SK-N-SH (cell line): ENCODE measurements around the gene OSBP2. TPM values are rescaled to one million over a fixed set of nuclear protein-coding genes. Genes with fewer than 3 reads are reported as not detected.

Experiments used
- CTCF ChIA-PET: fragments of 300-600, 350-600 bp; formaldehyde crosslinking; extraction: SDS; loops from one replicate; lab custom pipeline; 2021; lab: Yijun Ruan, JAX
- POLR2A ChIA-PET: fragments of 350-600 bp; sonication (Branson Sonifier 250); formaldehyde crosslinking; extraction: SDS; loops from one replicate; lab custom pipeline; 2020; ENCODE audit warnings: antibody characterized with exemption, inconsistent platforms; lab: Yijun Ruan, JAX
- DNase-seq: peaks from one replicate; pipeline ENCODE4 v3.0.0; 2012
- H2AFZ ChIP-seq: fragments of 200-600 bp; sonication (generic); 2 replicates; pipeline ENCODE4 v1.8.1; 2016; ENCODE audit warnings: antibody characterized with exemption, mild to moderate bottlenecking, low read depth
- H3F3A ChIP-seq: fragments of 200-600 bp; sonication (generic); replicated peaks from 2 replicates; pipeline ENCODE3; 2016; ENCODE audit warnings: antibody characterized with exemption, mild to moderate bottlenecking; ENCODE audit not compliant: insufficient read depth
- H3K27ac ChIP-seq, 2 experiments: fragments of 200-500 bp in 1 of 2; fragments of 200-600 bp in 1 of 2; sonication (Bioruptor generic) in 1 of 2; sonication (generic), shearing (Covaris generic) in 1 of 2; 2 replicates each; pipeline versions ENCODE4 v1.5.1 to v1.6.1; 2014 to 2016; ENCODE audit warnings: low read depth in 2 of 2, inconsistent platforms in 1 of 2, low read length in 1 of 2, mild to moderate bottlenecking in 1 of 2, mixed read lengths in 1 of 2
- H3K27me3 ChIP-seq: fragments of 200-600 bp; sonication (generic), shearing (Covaris generic); 2 replicates; pipeline ENCODE4 v1.6.1; 2016; ENCODE audit warnings: mixed run types; ENCODE audit not compliant: insufficient read depth
- H3K36me3 ChIP-seq, 2 experiments: fragments of 200-500 bp in 1 of 2; fragments of 200-600 bp in 1 of 2; sonication (Bioruptor generic) in 1 of 2; sonication (generic) in 1 of 2; replicated peaks in 1 of 2; 2 replicates each; pipeline versions ENCODE3 to v1.5.1; 2014 to 2016; ENCODE audit warnings: low read length in 1 of 2, mild to moderate bottlenecking in 1 of 2; ENCODE audit not compliant: insufficient read depth in 2 of 2, control insufficient read depth in 1 of 2
- H3K4me1 ChIP-seq, 2 experiments: fragments of 200-500 bp in 1 of 2; fragments of 200-600 bp in 1 of 2; sonication (Bioruptor generic) in 1 of 2; sonication (generic), shearing (Covaris generic) in 1 of 2; 2 replicates each; pipeline versions ENCODE4 v1.5.1 to v1.6.1; 2014 to 2016; ENCODE audit warnings: low read depth in 1 of 2, low read length in 1 of 2, mixed run types in 1 of 2; ENCODE audit not compliant: insufficient read depth in 2 of 2, control insufficient read depth in 1 of 2
- H3K4me2 ChIP-seq: fragments of 200-600 bp; sonication (generic), shearing (Covaris generic); 2 replicates; pipeline ENCODE4 v1.6.1; 2017; ENCODE audit warnings: mixed run types
- H3K4me3 ChIP-seq, 2 experiments: fragments of 200-500 bp in 1 of 2; fragments of 200-600 bp in 1 of 2; sonication (Bioruptor generic) in 1 of 2; sonication (generic), shearing (Covaris generic) in 1 of 2; 2 replicates each; pipeline versions ENCODE4 v1.5.1 to v1.8.1; 2014 to 2016; ENCODE audit warnings: low read depth in 2 of 2, inconsistent platforms in 1 of 2, low read length in 1 of 2, mild to moderate bottlenecking in 1 of 2, mixed read lengths in 1 of 2, moderate library complexity in 1 of 2
- H3K79me2 ChIP-seq: fragments of 200-600 bp; sonication (generic); 2 replicates; pipeline ENCODE4 v1.8.1; 2017; ENCODE audit warnings: mild to moderate bottlenecking; ENCODE audit not compliant: insufficient read depth
- H3K9ac ChIP-seq: fragments of 200-600 bp; sonication (generic); 2 replicates; pipeline ENCODE4 v1.6.1; 2017; ENCODE audit warnings: mixed run types
- H3K9me2 ChIP-seq: fragments of 200-600 bp; sonication (generic); 2 replicates; pipeline ENCODE4 v1.6.1; 2017; ENCODE audit warnings: mixed run types
- H3K9me3 ChIP-seq: fragments of 200-600 bp; sonication (generic); 2 replicates; pipeline ENCODE4 v1.6.1; 2017; ENCODE audit warnings: mixed run types, mild to moderate bottlenecking, moderate library complexity
- H4K20me1 ChIP-seq: fragments of 200-600 bp; sonication (generic); 2 replicates; pipeline ENCODE4 v1.6.1; 2017; ENCODE audit warnings: mild to moderate bottlenecking, mixed run types; ENCODE audit not compliant: insufficient read depth
- CHD2 ChIP-seq: fragments of 150-350 bp; IDR thresholded peaks from 2 replicates; pipeline ENCODE4 v1.6.1; 2018; ENCODE audit warnings: low read length; ENCODE audit not compliant: partially characterized antibody
- EP300 ChIP-seq, 2 experiments: IDR thresholded peaks; 2 replicates each; pipeline versions ENCODE4 v1.4.0 to v1.6.1; 2012; ENCODE audit warnings: borderline replicate concordance in 1 of 2, low read depth in 1 of 2, low read length in 1 of 2
- EZH2phosphoT487 ChIP-seq: fragments of 200-600 bp; sonication (generic); IDR thresholded peaks from 2 replicates; pipeline ENCODE4 v1.6.1; 2017; ENCODE audit warnings: low read depth, mixed run types, mild to moderate bottlenecking, antibody characterized with exemption, moderate library complexity, borderline replicate concordance
- GATA2 ChIP-seq: sonication (generic); formaldehyde crosslinking; IDR thresholded peaks from 2 replicates; pipeline ENCODE4 v1.5.0; 2020; ENCODE audit warnings: mild to moderate bottlenecking, missing genetic modification reagents
- MEF2A ChIP-seq: IDR thresholded peaks from 2 replicates; pipeline ENCODE4 v1.4.0; 2012; ENCODE audit warnings: low read depth, borderline replicate concordance
- NFIC ChIP-seq: IDR thresholded peaks from 2 replicates; pipeline ENCODE4 v1.4.0; 2012; ENCODE audit warnings: borderline replicate concordance
- POLR2AphosphoS5 ChIP-seq: IDR thresholded peaks from 2 replicates; pipeline ENCODE4 v1.6.1; 2012; ENCODE audit warnings: low read depth, low read length
- RAD21 ChIP-seq: IDR thresholded peaks from 2 replicates; pipeline ENCODE4 v1.6.1; 2012; ENCODE audit warnings: mild to moderate bottlenecking, low read length
- RFX5 ChIP-seq: IDR thresholded peaks from 2 replicates; pipeline ENCODE4 v1.6.1; 2012; ENCODE audit warnings: mild to moderate bottlenecking, improper control_type of control experiment, low read length
- RXRA ChIP-seq: IDR thresholded peaks from 2 replicates; pipeline ENCODE4 v1.4.0; 2012; ENCODE audit warnings: low read depth, mild to moderate bottlenecking, borderline replicate concordance
- SIN3A ChIP-seq: IDR thresholded peaks from 2 replicates; pipeline ENCODE4 v1.6.1; 2012; ENCODE audit warnings: low read depth, mild to moderate bottlenecking, low read length, moderate library complexity, borderline replicate concordance
- TEAD4 ChIP-seq: IDR thresholded peaks from 2 replicates; pipeline ENCODE4 v1.4.0; 2012; ENCODE audit warnings: mild to moderate bottlenecking, borderline replicate concordance; ENCODE audit not compliant: insufficient read depth
- YY1 ChIP-seq: IDR thresholded peaks from 2 replicates; pipeline ENCODE4 v1.4.0; 2012; ENCODE audit warnings: low read depth, mild to moderate bottlenecking
- WGBS: methylation state at CpG from one replicate; pipeline ENCODE4 v1.1.6; 2017; ENCODE audit warnings: low lambda C conversion rate; 5-methylcytosine and 5-hydroxymethylcytosine counted together
- polyA plus RNA-seq, 3 experiments: library from polyadenylated mRNA; depleted of rRNA; stranded (reverse); fragments of >200 nt; gene quantifications; 2 replicates each; pipeline ENCODE4 v1.2.3, GENCODE V29; 2012
- TF ChIP-seq, protein P1 (sequence below): IDR thresholded peaks from 2 replicates; pipeline ENCODE4 v1.4.0; 2012; ENCODE audit warnings: low read depth
- TF ChIP-seq, protein P2 (sequence below): IDR thresholded peaks from 2 replicates; pipeline ENCODE4; 2012
- TF ChIP-seq, protein P3 (sequence below): IDR thresholded peaks from 2 replicates; pipeline ENCODE4 v1.4.0; 2012; ENCODE audit warnings: low read depth, borderline replicate concordance

Gene OSBP2
- polyA plus RNA-seq, 1 of the 3 experiments (the other 2 are of a cell fraction), result 3.1 TPM

DNA sequence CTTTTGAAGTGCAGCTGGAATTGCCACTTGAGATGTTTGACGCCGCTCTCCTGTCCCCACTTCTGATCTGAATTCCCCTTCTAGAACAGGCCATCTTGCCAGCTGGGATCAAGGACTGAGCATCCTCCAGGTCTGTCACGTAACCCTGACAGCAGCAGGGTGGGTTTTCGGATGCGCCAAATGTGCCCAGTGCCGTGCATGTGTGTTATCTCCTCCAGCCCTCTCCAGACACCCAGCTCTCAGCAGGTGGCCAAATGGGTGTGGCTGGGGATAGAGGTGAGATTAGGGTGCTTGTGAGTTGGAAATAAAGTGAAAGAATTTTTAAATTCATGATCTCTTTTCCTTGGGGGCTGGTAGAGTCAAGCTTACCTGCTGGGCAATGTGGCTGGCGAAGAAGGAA lies 3.3 kb downstream of the OSBP2 start:
- TF ChIP-seq RAD21 (no peak), NFIC (no peak), YY1 (no peak), TEAD4 (no peak), EP300 (IDR thresholded peaks at IDR 0.05; ENCODE audit: borderline replicate concordance in 1 of 2, low read depth in 1 of 2, low read length in 1 of 2) (no peak), CHD2 (no peak), RXRA (no peak), POLR2AphosphoS5 (no peak), SIN3A (no peak), MEF2A (no peak), GATA2 (no peak), EZH2phosphoT487 (no peak), RFX5 (no peak)
- TF ChIP-seq, protein P1, sequence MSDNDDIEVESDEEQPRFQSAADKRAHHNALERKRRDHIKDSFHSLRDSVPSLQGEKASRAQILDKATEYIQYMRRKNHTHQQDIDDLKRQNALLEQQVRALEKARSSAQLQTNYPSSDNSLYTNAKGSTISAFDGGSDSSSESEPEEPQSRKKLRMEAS, result no peak
- TF ChIP-seq, protein P2, sequence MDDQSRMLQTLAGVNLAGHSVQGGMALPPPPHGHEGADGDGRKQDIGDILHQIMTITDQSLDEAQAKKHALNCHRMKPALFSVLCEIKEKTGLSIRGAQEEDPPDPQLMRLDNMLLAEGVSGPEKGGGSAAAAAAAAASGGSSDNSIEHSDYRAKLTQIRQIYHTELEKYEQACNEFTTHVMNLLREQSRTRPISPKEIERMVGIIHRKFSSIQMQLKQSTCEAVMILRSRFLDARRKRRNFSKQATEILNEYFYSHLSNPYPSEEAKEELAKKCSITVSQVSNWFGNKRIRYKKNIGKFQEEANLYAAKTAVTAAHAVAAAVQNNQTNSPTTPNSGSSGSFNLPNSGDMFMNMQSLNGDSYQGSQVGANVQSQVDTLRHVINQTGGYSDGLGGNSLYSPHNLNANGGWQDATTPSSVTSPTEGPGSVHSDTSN, result no peak
- TF ChIP-seq, protein P3, sequence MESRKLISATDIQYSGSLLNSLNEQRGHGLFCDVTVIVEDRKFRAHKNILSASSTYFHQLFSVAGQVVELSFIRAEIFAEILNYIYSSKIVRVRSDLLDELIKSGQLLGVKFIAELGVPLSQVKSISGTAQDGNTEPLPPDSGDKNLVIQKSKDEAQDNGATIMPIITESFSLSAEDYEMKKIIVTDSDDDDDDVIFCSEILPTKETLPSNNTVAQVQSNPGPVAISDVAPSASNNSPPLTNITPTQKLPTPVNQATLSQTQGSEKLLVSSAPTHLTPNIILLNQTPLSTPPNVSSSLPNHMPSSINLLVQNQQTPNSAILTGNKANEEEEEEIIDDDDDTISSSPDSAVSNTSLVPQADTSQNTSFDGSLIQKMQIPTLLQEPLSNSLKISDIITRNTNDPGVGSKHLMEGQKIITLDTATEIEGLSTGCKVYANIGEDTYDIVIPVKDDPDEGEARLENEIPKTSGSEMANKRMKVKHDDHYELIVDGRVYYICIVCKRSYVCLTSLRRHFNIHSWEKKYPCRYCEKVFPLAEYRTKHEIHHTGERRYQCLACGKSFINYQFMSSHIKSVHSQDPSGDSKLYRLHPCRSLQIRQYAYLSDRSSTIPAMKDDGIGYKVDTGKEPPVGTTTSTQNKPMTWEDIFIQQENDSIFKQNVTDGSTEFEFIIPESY, result no peak
- TF ChIP-seq, all 33 proteins: peak for 0
- Histone ChIP-seq H3K36me3 (no peaks in the 10 kb centered on the region), H3K27ac (no peak overlapping the region), H3K9me3 (no peaks in the 10 kb centered on the region), H3K9ac (no peak overlapping the region), H3K4me3 (no peak overlapping the region), H3K4me1 (peaks cover 7 to 19% of the 10 kb centered on the region in 2 experiments; a peak in 3 of 4 replicates), H3K9me2 (no peaks in the 10 kb centered on the region), H2AFZ (no peak overlapping the region), H4K20me1 (no peaks in the 10 kb centered on the region), H3K27me3 (no peaks in the 10 kb centered on the region), H3F3A (peaks cover 14% of the 10 kb centered on the region), H3K4me2 (no peak overlapping the region), H3K79me2 (no peaks in the 10 kb centered on the region)
- no peak for DNase-seq
- CTCF ChIA-PET, result interaction anchor here (1.0 kb wide), 1 partner anchor 63 kb away, joined by 3 read pairs; no protein-coding TSS in a partner anchor
- WGBS, result 98% methylated on average over 7 of the region's 7 CpGs
- POLR2A ChIA-PET, result no interaction called here
